Trophoblast cell (in vitro differentiated cells and primary cell): ENCODE data around the gene SCYGR2. TPM values are rescaled to one million over a fixed set of nuclear protein-coding genes. Genes with fewer than 3 reads are reported as not detected.
"Not testable (repeated sequence)": the region's sequence is repeated elsewhere in the genome, so short reads cannot be mapped to it uniquely, and the experiment has no call there.

ENCODE experiments used
- DNase-seq, 2 donors: peaks; one replicate each; pipeline ENCODE4 v3.0.0-alpha.2; 2016
- H2AFZ ChIP-seq: 2 replicates; pipeline ENCODE4 v1.6.1; 2013; ENCODE audit warnings: low read length, moderate library complexity, mild to moderate bottlenecking; ENCODE audit not compliant: insufficient read depth, poor library complexity
- H2AK5ac ChIP-seq: 2 replicates; pipeline ENCODE4 v1.6.1; 2013; ENCODE audit warnings: mild to moderate bottlenecking, low read length
- H2BK120ac ChIP-seq: 2 replicates; pipeline ENCODE4 v1.6.1; 2013; ENCODE audit warnings: low read length, mild to moderate bottlenecking, moderate library complexity; ENCODE audit not compliant: insufficient read depth, poor library complexity
- H2BK12ac ChIP-seq: 2 replicates; pipeline ENCODE4 v1.6.1; 2013; ENCODE audit warnings: mild to moderate bottlenecking, low read length, moderate library complexity
- H2BK5ac ChIP-seq: 2 replicates; pipeline ENCODE4 v1.6.1; 2013; ENCODE audit warnings: low read length, low read depth, moderate library complexity, mild to moderate bottlenecking; ENCODE audit not compliant: poor library complexity
- H3K14ac ChIP-seq: 2 replicates; pipeline ENCODE4 v1.6.1; 2013; ENCODE audit warnings: mild to moderate bottlenecking, low read length
- H3K18ac ChIP-seq: 2 replicates; pipeline ENCODE4 v1.6.1; 2013; ENCODE audit warnings: mild to moderate bottlenecking, low read length
- H3K23ac ChIP-seq: 2 replicates; pipeline ENCODE4 v1.6.1; 2013; ENCODE audit warnings: low read length
- H3K27ac ChIP-seq: 2 replicates; pipeline ENCODE4 v1.5.1; 2013; ENCODE audit warnings: low read depth, mild to moderate bottlenecking, inconsistent platforms, low read length, moderate library complexity
- H3K27me3 ChIP-seq: 2 replicates; pipeline ENCODE4 v1.6.1; 2013; ENCODE audit warnings: inconsistent platforms, mild to moderate bottlenecking, low read length, moderate library complexity; ENCODE audit not compliant: insufficient read depth
- H3K36me3 ChIP-seq, 2 experiments: 1 replicate in 1 of 2; 2 replicates in 1 of 2; pipeline ENCODE4 v1.6.1; 2013; ENCODE audit warnings: low read length in 2 of 2, mild to moderate bottlenecking in 2 of 2, moderate library complexity in 1 of 2; ENCODE audit not compliant: insufficient read depth in 2 of 2, control insufficient read depth in 1 of 2
- H3K4ac ChIP-seq: 2 replicates; pipeline ENCODE4 v1.6.1; 2013; ENCODE audit warnings: low read depth, mild to moderate bottlenecking, low read length, moderate library complexity
- H3K4me1 ChIP-seq, 2 experiments: 1 replicate in 1 of 2; 2 replicates in 1 of 2; pipeline ENCODE4 v1.6.1; 2013; ENCODE audit warnings: low read length in 2 of 2, mild to moderate bottlenecking in 2 of 2, moderate library complexity in 1 of 2; ENCODE audit not compliant: insufficient read depth in 2 of 2, control insufficient read depth in 1 of 2
- H3K4me2 ChIP-seq: 2 replicates; pipeline ENCODE4 v1.6.1; 2013; ENCODE audit warnings: inconsistent platforms, mild to moderate bottlenecking, low read length, moderate library complexity
- H3K4me3 ChIP-seq: 2 replicates; pipeline ENCODE4 v1.5.1; 2013; ENCODE audit warnings: mild to moderate bottlenecking, low read depth, low read length, inconsistent platforms
- H3K79me1 ChIP-seq: one replicate; pipeline ENCODE4 v1.6.1; 2013; ENCODE audit warnings: low read length
- H3K79me2 ChIP-seq: 2 replicates; pipeline ENCODE4 v1.6.1; 2013; ENCODE audit warnings: low read length, mild to moderate bottlenecking; ENCODE audit not compliant: control insufficient read depth, insufficient read depth, poor library complexity
- H3K9ac ChIP-seq: 2 replicates; pipeline ENCODE4 v1.6.1; 2013; ENCODE audit warnings: mild to moderate bottlenecking, low read length
- H3K9me3 ChIP-seq: 2 replicates; pipeline ENCODE4 v1.6.1; 2013; ENCODE audit warnings: low read depth, mild to moderate bottlenecking, control low read depth, inconsistent platforms, low read length; ENCODE audit not compliant: insufficient read depth
- H4K12ac ChIP-seq: 2 replicates; pipeline ENCODE4 v1.6.1; 2013; ENCODE audit warnings: low read depth, mild to moderate bottlenecking, low read length, moderate library complexity
- H4K8ac ChIP-seq: 2 replicates; pipeline ENCODE4 v1.6.1; 2013; ENCODE audit warnings: low read depth, mild to moderate bottlenecking, low read length, moderate library complexity
- H4K91ac ChIP-seq: one replicate; pipeline ENCODE4 v1.6.1; 2013; ENCODE audit warnings: low read depth, mild to moderate bottlenecking, low read length, moderate library complexity
- WGBS: extraction: QIAGEN DNeasy Blood & Tissue Kit; methylation state at CpG from one replicate; pipeline ENCODE4 v1.1.7; 2013; ENCODE audit warnings: missing lambda C conversion rate; ENCODE audit not compliant: insufficient read length, insufficient coverage; ENCODE audit errors: extremely low coverage; 5-methylcytosine and 5-hydroxymethylcytosine counted together
- polyA plus RNA-seq: library from polyadenylated mRNA; stranded (reverse); fragments of 200-250 nt; gene quantifications from 2 replicates; pipeline ENCODE4 v1.2.3, GENCODE V29; 2013

The SCYGR2 gene
- polyA plus RNA-seq, result not detected in 2 replicates

GRCh38 chr2:227598835-227599503 lies at the start of gene SCYGR2:
SCYGR2 (plus strand) TSS chr2:227598893; CDS start chr2:227598893, 0 bp downstream.
- H3K79me2 ChIP-seq, H3K36me3 ChIP-seq, H3K9me3 ChIP-seq, H2BK12ac ChIP-seq, H3K4me2 ChIP-seq, H2BK5ac ChIP-seq, H4K8ac ChIP-seq, H3K4ac ChIP-seq, H2AK5ac ChIP-seq, H3K23ac ChIP-seq, H4K91ac ChIP-seq, H3K27ac ChIP-seq, H3K79me1 ChIP-seq, H3K9ac ChIP-seq, H3K4me3 ChIP-seq, H3K27me3 ChIP-seq, H2AFZ ChIP-seq, H3K14ac ChIP-seq, H3K18ac ChIP-seq, H3K4me1 ChIP-seq, H4K12ac ChIP-seq, DNase-seq: not testable (repeated sequence)
- H2BK120ac ChIP-seq, result peak within 1 kb of the TSS; percentile 28
- no CpG with 5 or more reads among the region's 16 CpGs for WGBS

GRCh38 chr2:227551836-227552235 lies 46.9 kb upstream of the SCYGR2 start:
- no peak overlapping the region for H3K9ac ChIP-seq
- H4K12ac ChIP-seq, result no peak overlapping the region
- H3K4me3 ChIP-seq, result no peak overlapping the region
- H3K23ac ChIP-seq, result no peak overlapping the region
- no peak overlapping the region for H2BK120ac ChIP-seq
- H3K4me2 ChIP-seq, result no peak overlapping the region
- H3K14ac ChIP-seq, result no peak overlapping the region
- H4K91ac ChIP-seq, result no peak overlapping the region
- H2AK5ac ChIP-seq, result no peak overlapping the region
- no CpG with 5 or more reads among the region's 3 CpGs for WGBS
- no peaks in the 10 kb centered on the region for H3K9me3 ChIP-seq
- H3K79me2 ChIP-seq, result no peaks in the 10 kb centered on the region
- no peak overlapping the region for H3K27ac ChIP-seq
- no peak overlapping the region for H2BK12ac ChIP-seq
- no peak for DNase-seq
- no peaks in the 10 kb centered on the region for H3K27me3 ChIP-seq
- H3K4ac ChIP-seq, result no peak overlapping the region
- no peaks in the 10 kb centered on the region for H3K4me1 ChIP-seq
- no peaks in the 10 kb centered on the region for H3K79me1 ChIP-seq
- H4K8ac ChIP-seq, result no peak overlapping the region
- H2BK5ac ChIP-seq, result no peak overlapping the region
- no peak overlapping the region for H2AFZ ChIP-seq
- no peak overlapping the region for H3K18ac ChIP-seq
- H3K36me3 ChIP-seq, result peaks cover 9 to 11% of the 10 kb centered on the region in 2 experiments

- Histone ChIP-seq H4K8ac (no peak overlapping the region), H3K79me1 (peaks cover 2% of the 10 kb centered on the region), H2BK12ac (no peak overlapping the region), H3K9ac (no peak overlapping the region), H3K27me3 (no peaks in the 10 kb centered on the region), H3K23ac (no peak overlapping the region), H3K18ac (no peak overlapping the region), H3K79me2 (peaks cover 2% of the 10 kb centered on the region), H3K14ac (no peak overlapping the region), H2BK5ac (no peak overlapping the region), H3K4me2 (no peak overlapping the region), H3K4me3 (no peak overlapping the region), H4K12ac (no peak overlapping the region), H3K4ac (no peak overlapping the region), H2AK5ac (no peak overlapping the region), H3K36me3 (peaks cover 0 to 2% of the 10 kb centered on the region in 2 experiments), H2AFZ (no peak overlapping the region), H3K27ac (no peak overlapping the region), H3K9me3 (no peaks in the 10 kb centered on the region), H2BK120ac (no peak overlapping the region), H3K4me1 (peaks cover 3 to 4% of the 10 kb centered on the region in 2 experiments), H4K91ac (no peak overlapping the region)
- no peak for DNase-seq
Measured at GRCh38 chr2:227562581-227562980, 36.1 kb upstream of the SCYGR2 start.

GRCh38 chr2:227565080-227565479 lies 33.6 kb upstream of the SCYGR2 start:
- Histone ChIP-seq H3K4me2 (no peak overlapping the region), H4K91ac (no peak overlapping the region), H3K79me1 (peaks cover 2% of the 10 kb centered on the region), H2AK5ac (peak overlapping the region; percentile 83), H3K27ac (no peak overlapping the region), H3K36me3 (peaks cover 0 to 2% of the 10 kb centered on the region in 2 experiments), H3K4me3 (no peak overlapping the region), H2AFZ (no peak overlapping the region), H3K23ac (no peak overlapping the region), H2BK120ac (peak overlapping the region; percentile 33), H2BK12ac (peak overlapping the region; percentile 71), H4K12ac (no peak overlapping the region), H3K79me2 (peaks cover 2% of the 10 kb centered on the region), H2BK5ac (peak overlapping the region; percentile 49), H3K4me1 (peaks cover 3 to 6% of the 10 kb centered on the region in 2 experiments), H4K8ac (peak overlapping the region; percentile 28), H3K18ac (peak overlapping the region; percentile 71), H3K27me3 (no peaks in the 10 kb centered on the region), H3K4ac (no peak overlapping the region), H3K9ac (no peak overlapping the region), H3K14ac (no peak overlapping the region), H3K9me3 (no peaks in the 10 kb centered on the region)
- no peak for DNase-seq
- no CpG with 5 or more reads among the region's 1 CpG for WGBS
